ENCODE data around the gene TSC22D1. TPM values are rescaled to one million over a fixed set of nuclear protein-coding genes. Genes with fewer than 3 reads are reported as not detected.

The TSC22D1 gene
- polyA plus RNA-seq, 3 donors: 230 to 257 (median 250) TPM

DNA sequence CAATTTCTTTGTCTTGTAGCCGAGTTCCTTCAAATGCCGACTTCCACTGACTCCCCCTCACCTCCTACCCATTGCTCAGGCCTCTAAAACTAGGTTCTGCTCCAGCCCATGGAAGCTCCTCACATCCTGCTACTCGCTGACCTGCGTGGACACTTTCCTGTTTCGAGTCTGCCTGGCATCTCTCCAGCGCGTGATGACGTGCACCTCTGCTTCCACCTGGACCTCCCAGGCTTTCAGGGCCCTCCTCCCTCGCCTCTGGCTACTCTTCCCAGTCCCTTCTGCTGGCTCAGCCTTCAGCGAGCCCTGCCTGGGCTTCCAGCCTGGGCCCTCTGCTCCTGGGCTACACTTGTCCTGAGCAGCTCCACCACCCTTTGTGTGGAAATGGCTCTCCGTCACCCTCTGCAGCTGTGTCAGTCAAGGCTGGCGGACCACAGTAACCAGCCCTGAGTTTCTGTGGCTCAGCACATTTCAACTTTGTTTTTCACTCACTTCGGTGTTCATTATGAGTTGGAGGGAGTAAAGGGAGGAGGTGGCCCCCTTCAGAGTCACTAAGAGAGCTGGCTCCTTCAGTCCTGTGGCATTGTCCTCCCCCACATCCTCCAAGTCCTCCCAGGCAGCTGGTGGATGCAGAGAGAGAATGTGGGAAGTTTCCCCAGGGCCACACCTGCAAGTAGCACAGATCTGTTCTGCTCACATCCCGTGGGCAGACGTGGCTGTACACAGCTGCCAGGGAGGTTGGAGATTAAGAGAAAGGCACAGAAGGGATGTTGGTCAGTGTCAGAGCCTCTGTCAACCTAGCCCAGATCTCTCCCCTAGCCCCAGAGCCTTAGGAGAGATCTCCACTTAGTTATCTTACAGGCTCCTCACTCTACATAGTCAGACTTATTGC is 153.1 kb downstream of the TSC22D1 start:
- no peak for DNase-seq (ENCODE audit: extremely low read depth in 1 of 11, low read depth in 9 of 11, low spot score in 4 of 11)

DNA sequence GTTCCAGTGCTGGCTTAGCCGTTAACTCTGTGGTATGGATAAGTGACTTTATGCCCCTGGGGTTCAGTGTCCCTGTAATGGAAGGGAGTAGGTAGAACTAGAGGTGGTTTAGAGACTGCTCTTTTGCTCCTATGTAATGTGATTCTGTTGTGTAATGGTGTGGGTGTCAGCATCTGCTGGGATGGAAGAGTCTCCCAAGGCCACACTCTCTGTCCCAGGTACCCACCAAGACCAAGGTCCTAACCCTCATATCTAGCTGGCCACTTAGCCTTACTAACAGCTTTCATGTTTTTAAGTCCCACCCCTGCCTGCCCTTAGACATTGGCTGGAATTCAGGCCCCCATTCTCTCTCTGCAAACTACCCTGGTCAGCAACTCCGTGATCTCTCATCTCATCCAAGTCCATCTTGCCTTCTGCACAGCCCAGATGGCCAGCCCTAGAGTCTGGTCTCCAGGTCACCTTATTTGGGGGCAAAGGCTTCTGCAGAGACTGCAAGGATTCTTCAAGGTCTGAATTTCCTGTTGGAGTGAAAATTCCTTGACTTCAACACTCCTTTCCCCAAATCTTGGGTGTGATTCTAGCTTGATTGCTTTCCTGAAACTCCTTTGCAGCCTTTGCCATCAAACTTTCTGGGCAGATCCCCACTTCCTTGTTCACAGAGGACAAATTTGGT is 154.1 kb downstream of the TSC22D1 start:
- no peak for DNase-seq (ENCODE audit: extremely low read depth in 1 of 11, low read depth in 9 of 11, low spot score in 4 of 11)

DNA sequence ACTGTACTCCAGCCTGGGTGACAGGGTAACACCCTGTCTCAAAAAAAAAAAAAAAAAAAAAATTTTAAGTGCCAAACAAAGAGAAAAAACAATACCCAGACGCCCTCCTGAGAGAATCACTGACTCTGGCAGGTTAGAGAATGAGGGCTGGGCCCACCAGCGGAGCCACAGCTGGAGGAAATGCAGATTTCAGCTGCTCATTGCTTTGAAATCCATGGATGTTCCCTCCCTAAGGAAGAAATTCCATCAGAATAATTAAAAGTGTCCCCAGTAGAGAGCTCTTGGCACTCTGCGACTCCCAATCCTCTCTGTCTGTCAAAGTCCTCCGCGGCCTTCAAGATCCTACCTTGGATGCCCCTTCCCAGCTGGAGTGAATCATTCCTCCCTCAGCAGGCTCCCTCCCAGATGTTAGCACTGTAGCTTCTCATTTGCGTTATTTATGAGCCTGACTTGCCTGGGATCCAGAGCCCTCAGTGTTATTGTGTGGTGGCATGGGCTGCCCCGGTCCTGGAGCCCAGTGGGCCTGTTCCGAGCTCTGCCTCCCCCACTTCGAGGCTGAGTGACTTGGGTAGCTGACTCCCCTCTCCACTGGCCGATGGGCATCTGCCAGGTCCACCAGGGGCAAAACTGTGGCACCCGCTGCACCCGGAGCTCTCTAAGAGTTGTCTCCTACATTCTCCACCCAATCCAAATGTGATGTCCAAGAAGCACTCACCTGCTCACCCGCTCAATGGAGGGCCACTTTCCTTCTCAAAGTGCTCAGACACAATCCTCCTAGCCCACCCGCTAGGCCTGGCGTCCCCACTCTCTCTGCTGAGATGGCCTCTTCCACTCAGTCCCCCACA is 155.5 kb downstream of the TSC22D1 start:
- no peak for DNase-seq (ENCODE audit: extremely low read depth in 1 of 11, low read depth in 9 of 11, low spot score in 4 of 11)

DNA sequence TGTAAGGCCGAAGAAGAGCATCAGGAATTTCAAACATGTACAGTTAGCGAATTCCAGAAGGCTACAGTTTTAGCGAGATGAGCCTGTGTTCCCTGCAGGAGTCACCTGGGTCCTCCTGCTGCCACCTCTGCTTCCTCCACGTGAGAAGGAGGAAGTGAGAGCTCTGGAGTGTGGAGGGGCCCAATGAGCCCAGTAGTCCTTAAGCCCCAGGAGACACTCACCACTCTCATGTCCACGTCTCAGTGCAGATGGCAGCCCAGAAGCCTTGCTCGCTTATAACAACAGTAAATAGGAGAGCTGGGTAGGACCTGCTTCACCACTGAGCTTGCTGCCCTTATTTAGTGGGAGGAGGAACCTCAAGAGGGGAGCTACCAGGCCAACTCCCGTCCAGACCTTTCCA is 158.3 kb downstream of the TSC22D1 start:
- DNase-seq (ENCODE audit: extremely low read depth in 1 of 11, low read depth in 9 of 11, low spot score in 4 of 11): no peak

DNA sequence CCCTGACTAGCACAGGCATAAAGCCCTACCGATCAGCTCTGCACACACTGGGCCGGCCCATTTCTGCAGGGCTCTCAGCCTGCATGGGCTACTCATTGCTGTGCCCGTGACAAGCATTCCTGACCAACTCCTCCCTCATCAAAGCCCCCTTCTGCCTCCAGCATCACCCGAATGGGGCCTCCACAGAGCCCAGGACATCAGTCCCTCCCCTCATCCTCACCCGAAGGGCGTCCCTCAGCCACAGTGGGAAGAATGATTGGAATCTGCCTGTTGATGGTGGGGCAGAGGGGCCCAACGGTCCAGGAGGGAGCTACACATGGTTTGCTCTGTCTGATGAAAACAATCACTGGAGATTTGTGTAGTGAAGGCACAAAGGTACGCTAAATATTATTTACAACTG is 158.7 kb downstream of the TSC22D1 start:
- DNase-seq (ENCODE audit: extremely low read depth in 1 of 11, low read depth in 9 of 11, low spot score in 4 of 11): no peak

DNA sequence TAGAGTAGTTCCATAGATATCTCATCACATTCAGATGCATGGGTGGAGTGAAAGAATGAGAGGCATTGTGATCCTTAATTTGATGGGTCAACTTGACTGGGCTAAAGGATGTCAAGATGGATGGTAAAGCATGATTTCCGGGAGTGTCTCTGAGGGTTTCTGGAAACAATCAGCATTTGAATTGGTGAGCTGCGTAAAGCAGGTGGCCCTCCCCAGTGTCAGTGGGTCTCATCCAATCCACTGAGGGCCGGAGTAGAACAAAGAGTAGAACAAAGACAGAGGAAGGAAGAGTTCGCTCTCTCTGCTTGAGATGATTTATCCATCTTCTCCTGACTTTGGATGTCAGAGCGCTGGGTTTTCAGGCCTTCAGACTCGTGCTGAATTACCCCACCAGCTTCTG is 159.4 kb downstream of the TSC22D1 start:
- DNase-seq (ENCODE audit: extremely low read depth in 1 of 11, low read depth in 9 of 11, low spot score in 4 of 11): no peak

DNA sequence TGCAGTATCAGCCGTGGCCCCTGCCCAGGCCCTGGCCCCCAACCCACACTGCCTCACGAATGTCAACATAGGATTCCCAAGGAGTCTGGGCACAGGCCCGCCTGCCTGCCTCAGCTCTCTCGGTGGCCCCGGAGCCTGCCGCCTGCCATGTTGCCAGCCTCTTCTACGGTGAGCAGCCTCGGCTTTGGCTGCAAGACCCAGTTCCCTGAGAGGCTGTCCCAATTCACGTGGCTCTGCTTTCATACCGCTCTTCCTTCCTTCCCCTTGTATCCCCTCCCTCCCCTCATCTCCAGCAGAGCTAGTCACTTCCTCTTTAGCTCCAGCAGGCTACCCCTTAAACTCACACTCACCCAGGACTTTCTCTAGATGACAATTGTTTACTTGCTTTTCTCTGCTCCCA is 159.8 kb downstream of the TSC22D1 start:
- DNase-seq (ENCODE audit: extremely low read depth in 1 of 11, low read depth in 9 of 11, low spot score in 4 of 11): no peak

DNA sequence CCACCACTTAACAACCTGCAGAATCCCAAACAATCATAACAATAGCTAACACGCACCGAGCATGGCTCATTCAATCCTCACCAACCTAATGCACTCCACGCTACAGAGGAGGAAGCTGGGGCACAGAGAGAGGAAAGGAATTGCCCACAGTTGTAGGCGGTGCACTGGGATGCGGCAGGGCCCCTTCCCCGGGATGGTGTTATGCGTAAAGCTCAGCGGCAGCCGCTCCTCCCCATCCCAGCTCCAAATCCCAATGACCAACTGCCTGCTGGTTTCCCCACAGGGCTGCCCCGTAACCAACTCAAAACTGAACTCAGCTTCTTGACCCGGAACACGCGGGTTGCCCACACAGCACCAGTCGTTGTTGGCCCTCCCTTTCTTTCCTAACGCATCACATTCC is 160.3 kb downstream of the TSC22D1 start:
- DNase-seq (ENCODE audit: extremely low read depth in 1 of 11, low read depth in 9 of 11, low spot score in 4 of 11): no peak

DNA sequence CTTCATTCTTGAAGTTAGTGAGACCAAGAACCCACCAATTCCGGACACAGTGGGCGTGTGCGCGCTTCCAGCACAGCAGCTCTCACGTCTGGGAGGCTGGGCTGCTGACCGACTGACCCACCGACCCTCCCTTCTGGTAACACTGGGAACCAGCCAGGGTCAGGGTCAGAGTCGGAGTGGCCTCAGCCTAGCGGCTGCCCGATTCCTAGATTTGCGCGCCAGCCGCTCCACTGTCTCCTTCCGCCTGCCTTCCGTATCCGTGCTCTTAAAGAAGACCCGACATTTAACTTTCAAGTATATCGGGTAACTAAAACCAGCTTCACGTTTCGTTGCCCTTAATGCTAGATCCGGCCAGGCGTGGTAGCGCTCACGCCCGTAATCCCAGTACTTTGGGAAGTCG is 161.4 kb downstream of the TSC22D1 start:
- DNase-seq (ENCODE audit: extremely low read depth in 1 of 11, low read depth in 9 of 11, low spot score in 4 of 11): no peak

DNA sequence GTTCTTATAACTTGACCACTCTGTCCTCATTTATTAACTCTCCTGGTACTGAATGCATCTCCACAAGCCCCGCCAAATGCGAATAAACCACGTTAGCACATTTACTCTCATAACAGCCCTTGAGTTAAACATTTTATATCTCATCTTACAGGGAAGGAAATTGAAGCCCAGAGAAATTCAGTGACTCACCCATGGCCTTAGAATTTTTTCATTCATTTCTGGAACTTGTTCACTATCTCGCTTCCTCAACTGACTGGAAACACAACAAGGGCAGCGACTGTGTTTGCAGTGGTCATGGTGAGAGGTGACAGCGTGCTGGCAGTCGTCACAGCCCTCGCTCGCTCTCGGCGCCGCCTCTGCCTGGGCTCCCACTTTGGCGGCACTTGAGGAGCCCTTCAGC is 163.0 kb downstream of the TSC22D1 start:
- DNase-seq (ENCODE audit: extremely low read depth in 1 of 11, low read depth in 9 of 11, low spot score in 4 of 11): no peak

DNA sequence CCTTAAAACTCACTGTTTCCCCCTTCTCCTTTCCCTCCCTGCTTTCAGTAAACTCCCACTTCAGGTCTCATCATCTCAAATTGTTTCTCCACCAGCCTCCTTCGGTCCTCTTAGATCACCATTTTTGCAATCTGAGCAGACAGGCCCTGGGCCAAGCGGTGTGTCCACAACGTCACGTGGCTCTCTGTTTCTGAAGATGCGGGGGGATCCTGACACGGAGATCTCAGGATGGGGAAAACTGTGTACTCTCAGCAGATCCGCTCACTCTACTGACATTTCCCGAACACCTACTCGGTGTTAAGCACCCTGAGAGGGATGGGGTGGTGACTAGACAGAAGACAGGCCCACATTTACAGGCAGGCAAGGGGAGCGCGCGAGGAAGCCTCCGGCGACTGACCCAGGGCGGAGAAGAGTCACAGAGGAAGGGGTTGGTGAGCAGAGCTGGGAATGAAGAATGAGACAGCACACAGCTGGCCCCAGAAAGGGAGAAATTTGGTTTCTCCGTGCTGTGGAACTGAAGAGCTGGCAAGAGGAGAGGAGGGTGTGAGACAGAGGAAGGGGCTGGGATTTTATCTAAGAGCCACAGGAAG is 163.7 kb downstream of the TSC22D1 start:
- no peak for DNase-seq (ENCODE audit: extremely low read depth in 1 of 11, low read depth in 9 of 11, low spot score in 4 of 11)

DNA sequence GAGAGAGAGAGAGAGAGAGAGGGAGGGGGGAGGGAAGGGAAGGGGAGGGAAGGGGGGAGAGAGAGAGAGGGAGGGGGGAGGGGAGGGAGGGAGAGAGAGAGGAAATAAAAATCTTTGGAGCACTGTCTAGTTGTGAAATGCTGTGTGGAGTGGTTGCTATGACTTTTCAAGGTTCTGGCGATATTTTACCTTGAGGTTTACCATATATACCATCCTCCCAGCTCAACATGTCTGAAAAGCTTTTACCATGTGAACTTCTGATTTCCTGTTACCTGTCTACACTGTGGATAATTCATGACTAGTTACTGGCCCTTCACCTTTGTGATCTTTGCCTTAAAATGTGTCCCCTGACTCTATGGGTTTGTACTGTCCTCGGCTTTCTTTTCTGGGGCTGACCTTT is 164.3 kb downstream of the TSC22D1 start:
- no peak for DNase-seq (ENCODE audit: extremely low read depth in 1 of 11, low read depth in 9 of 11, low spot score in 4 of 11)

DNA sequence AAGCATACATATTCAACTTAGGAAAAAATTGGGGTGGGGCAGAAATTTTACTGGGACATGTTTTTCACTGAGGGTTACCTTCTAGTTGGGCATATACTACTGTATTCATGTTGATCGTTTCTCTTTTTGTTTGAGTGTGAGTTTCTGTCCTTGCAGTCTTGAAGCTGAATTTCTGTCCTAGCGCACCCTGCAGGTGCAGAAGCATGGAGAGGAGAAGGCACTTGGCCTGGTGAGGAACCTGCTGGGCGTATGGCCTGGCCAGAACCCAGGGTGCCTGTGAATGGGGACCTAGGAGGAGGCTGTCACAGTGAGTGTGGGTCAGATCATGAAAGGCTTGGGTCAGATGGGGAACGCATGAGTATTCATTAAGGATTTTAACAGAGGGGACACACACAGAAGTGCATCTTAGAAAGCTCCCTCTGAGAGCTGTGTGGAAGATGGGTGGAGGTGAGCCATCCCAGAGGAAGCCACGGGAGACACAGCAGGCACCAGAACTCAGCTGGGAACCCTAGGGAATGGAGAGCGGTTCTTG is 165.7 kb downstream of the TSC22D1 start:
- no peak for DNase-seq (ENCODE audit: extremely low read depth in 1 of 11, low read depth in 9 of 11, low spot score in 4 of 11)

DNA sequence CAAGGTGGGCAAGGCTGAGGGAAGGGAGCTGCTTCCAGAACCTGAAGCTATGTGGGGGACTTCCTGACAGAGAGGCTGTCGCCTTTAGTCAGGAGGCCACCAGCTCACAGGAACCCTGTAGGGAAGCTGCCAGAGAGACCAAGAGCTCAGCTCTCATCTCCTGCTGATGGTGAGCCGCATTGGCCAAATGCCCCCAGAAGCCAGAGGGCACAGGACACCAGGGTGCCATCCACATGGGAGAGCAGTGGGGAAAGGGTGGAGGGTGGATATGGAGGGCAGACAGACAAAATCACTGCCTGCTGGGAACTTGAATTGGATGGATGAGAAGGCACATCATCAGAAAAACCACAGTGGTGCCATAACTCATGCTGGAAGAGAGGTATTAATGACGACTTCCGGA is 166.5 kb downstream of the TSC22D1 start:
- no peak for DNase-seq (ENCODE audit: extremely low read depth in 1 of 11, low read depth in 9 of 11, low spot score in 4 of 11)

DNA sequence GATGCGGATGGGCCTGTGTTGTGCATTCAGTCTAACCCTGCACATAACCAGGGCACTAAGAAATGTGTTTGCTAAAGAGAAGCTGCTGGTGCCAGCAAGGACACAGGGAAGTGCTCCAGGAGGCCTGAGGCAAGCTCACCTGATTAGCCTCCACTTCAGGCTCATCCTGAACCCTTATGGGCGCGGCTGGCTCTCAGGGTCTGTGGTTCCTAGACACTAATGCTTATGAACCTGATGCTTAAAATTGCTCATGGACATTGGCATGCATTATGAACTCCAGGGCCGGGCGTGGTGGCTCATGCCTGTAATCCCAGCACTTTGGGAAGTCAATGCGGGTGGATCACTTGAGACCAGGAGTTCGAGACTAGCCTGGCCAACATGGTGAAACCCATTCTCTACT is 168.2 kb downstream of the TSC22D1 start:
- no peak for DNase-seq (ENCODE audit: extremely low read depth in 1 of 11, low read depth in 9 of 11, low spot score in 4 of 11)

DNA sequence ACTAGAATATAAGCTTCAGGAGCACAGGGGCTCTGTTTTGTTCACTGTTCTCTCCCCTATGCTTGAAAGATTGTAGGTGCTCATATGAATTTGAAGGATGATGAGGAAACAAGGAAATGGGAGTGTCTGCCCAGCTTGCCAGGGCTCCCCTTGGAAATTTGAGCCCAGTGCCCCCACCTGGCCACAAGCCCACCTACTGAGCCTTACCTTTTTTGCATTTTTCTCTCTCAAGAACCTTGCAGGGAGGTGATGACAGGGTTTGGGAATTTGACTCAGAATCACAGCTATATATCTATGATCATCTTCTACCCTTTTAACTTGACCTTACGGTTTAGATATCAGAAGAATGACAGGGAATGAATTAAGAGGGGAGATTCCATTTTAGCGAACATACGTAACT is 168.8 kb downstream of the TSC22D1 start:
- no peak for DNase-seq (ENCODE audit: extremely low read depth in 1 of 11, low read depth in 9 of 11, low spot score in 4 of 11)

DNA sequence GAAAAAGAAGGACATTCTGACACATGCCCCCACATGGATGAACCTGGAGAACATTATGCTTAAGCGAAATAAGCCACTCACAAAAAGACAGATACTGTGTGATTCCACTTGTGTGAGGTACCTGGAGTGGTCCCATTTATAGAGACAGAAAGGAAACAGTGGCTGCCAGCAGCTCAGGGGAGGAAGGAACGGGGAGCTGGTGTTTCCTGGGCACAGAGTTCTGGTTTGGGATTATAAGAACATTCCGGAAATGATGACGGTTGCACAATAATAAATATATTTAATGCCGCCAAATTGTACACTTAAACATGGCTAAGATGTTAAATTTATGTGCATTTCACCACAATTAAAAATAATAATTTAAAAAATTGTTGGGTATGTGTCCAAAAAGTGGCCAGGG is 169.5 kb downstream of the TSC22D1 start:
- no peak for DNase-seq (ENCODE audit: extremely low read depth in 1 of 11, low read depth in 9 of 11, low spot score in 4 of 11)

DNA sequence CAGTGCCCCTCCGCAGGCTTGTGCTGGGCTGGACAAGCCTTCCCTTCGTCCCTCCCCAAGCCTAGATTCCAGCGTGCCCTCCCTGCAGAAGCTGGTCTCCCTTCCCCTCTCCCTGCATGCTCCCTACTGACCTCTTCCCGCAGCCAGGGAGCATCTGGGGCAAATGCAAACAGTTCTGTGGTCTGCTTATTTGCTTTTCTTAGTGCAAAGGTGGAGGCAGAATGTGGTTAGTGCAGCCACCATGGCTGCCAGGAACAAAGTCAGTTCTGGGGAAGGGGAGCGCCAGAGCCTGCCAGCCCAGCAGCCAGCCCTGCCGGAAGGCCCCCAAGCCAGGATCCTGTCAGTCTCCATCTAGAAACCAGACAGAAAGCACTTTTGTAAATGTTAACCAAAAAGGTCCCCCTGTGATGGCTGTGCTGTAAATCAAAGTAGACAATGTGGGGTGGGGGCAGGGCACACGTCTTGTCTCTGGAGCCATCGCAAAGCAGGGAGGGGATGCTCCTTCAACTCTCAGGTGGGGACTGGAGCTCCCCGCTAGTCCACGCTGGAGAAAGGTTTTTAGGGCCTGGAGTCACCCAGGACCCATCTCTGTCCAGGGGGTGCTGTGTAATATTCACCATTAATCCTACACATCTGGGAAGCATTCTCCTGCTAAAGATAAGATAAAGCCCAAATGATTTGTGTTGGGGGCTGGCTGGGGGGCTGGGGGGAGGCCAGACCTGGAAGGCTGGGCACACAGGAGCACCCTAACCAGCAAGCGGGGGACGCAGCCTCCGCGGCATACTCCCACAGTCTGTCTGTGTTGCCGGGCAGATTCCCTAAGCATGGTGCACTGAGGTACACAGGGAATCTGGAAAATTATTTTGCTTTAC is 171.6 kb downstream of the TSC22D1 start:
- DNase-seq (ENCODE audit: extremely low read depth in 1 of 11, low read depth in 9 of 11, low spot score in 4 of 11): no peak

All from renal cortex interstitium (tissue), 11 donors.